HL-60 (cell line): ENCODE results near the gene HCN4.

ENCODE experiments used
- DNase-seq, 2 experiments: peaks; one replicate each; pipeline ENCODE4 v3.0.0-alpha.2; 2010 to 2020; ENCODE audit warnings: low read depth in 1 of 2, low spot score in 1 of 2
- H3K27ac ChIP-seq: fragments of 250-450 bp; sonication (Bioruptor Pico); replicated peaks from 2 replicates; pipeline ENCODE4 v1.5.1; 2020; ENCODE audit warnings: mild to moderate bottlenecking, moderate library complexity
- H3K27me3 ChIP-seq: fragments of 250-450 bp; sonication (Bioruptor Pico); 2 replicates; pipeline ENCODE4 v1.5.1; 2021; ENCODE audit warnings: mild to moderate bottlenecking, moderate library complexity; ENCODE audit not compliant: insufficient read depth, poor library complexity, severe bottlenecking
- H3K4me3 ChIP-seq: replicated peaks from 2 replicates; pipeline ENCODE4 v1.5.1; 2011; ENCODE audit warnings: mild to moderate bottlenecking, control low read depth, low read length; ENCODE audit not compliant: insufficient read depth
- CTCF ChIP-seq: IDR thresholded peaks from one replicate; pipeline ENCODE4 v1.5.1; 2011; ENCODE audit warnings: low read length, control low read depth, inconsistent platforms; ENCODE audit not compliant: insufficient read depth
- GABPA ChIP-seq: IDR thresholded peaks from 2 replicates; pipeline ENCODE4 v1.6.1; 2012; ENCODE audit warnings: low read depth
- POLR2AphosphoS5 ChIP-seq: IDR thresholded peaks from 2 replicates; pipeline ENCODE4 v1.6.1; 2012; ENCODE audit warnings: low read depth
- REST ChIP-seq: IDR thresholded peaks from 2 replicates; pipeline ENCODE4 v1.6.1; 2012; ENCODE audit warnings: low read depth; ENCODE audit not compliant: insufficient replicate concordance
- SPI1 ChIP-seq: IDR thresholded peaks from 2 replicates; pipeline ENCODE4 v1.6.1; 2012; ENCODE audit warnings: low read depth, mild to moderate bottlenecking, borderline replicate concordance

Gene HCN4

GRCh38 chr15:73382115-73382514 lies 13.4 kb upstream of the HCN4 start:
- H3K4me3 ChIP-seq = no peak overlapping the region
- no peak overlapping the region for H3K27ac ChIP-seq
- TF ChIP-seq SPI1 (no peak), CTCF (no peak), GABPA (no peak), REST (no peak), POLR2AphosphoS5 (no peak)
- no peaks in the 10 kb centered on the region for H3K27me3 ChIP-seq
- no peak for DNase-seq

- TF ChIP-seq SPI1 = no peak
- TF ChIP-seq POLR2AphosphoS5 = no peak
- no peak for TF ChIP-seq REST
- TF ChIP-seq CTCF = no peak
- no peak for TF ChIP-seq GABPA
Measured at GRCh38 chr15:73380661-73381060, 11.9 kb upstream of the HCN4 start.

DNA sequence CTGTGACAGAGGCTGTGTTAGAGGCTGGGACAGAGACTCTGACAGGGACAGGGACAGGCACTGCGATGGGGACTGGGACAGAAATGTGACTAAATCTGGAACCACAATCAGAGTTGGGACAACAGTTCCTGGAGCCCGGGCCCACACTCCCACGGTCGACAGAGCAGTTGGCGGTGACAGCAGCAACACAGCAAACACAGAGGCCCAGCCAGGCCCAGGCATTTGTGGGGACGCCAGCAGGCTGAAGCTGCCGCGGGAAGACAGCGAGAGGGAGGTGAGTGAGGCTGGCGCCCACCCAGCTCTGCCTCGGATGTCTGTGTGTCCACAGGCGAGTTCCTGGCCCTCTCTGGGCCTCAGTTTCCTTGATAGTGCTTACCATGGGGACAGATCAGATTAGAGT lies 9.3 kb upstream of the HCN4 start:
- DNase-seq = no peak
- H3K4me3 ChIP-seq = no peak overlapping the region
- TF ChIP-seq CTCF (no peak), SPI1 (no peak), REST (no peak), GABPA (no peak), POLR2AphosphoS5 (no peak)
- no peaks in the 10 kb centered on the region for H3K27me3 ChIP-seq
- H3K27ac ChIP-seq = no peak overlapping the region

More at GRCh38 chr15:73380661-73381060, 11.9 kb upstream of the HCN4 start:
- Histone ChIP-seq H3K27ac (no peak overlapping the region), H3K27me3 (no peaks in the 10 kb centered on the region), H3K4me3 (no peak overlapping the region)
- DNase-seq = no peak
